ENCODE data around the gene H1-8. TPM values are rescaled to one million over a fixed set of nuclear protein-coding genes. Genes with fewer than 3 reads are reported as not detected.

H1-8 gene
- total RNA-seq, 4 donors from 2014 or later: not detected

DNA sequence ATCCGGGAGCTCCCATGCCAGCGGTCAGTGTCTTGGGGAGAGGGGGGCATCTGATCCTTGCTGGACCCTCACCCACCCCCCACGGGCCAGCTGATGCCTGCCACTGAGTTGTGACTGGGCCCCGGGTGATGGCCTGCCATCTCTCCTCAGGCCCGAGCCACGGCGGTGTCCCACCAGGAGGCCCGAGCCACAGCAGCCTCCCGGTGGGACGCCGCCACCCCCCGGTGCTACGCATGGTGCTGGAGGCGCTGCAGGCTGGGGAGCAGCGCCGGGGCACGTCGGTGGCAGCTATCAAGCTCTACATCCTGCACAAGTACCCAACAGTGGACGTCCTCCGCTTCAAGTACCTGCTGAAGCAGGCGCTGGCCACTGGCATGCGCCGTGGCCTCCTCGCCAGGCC, 4.3 kb downstream of the H1-8 start:
- no peaks in the 10 kb centered on the region for H3K36me3 ChIP-seq
- H3K4me1 ChIP-seq: peaks cover 4% of the 10 kb centered on the region
- DNase-seq (ENCODE audit: low spot score in 2 of 2): no peak
- H3K27me3 ChIP-seq: no peaks in the 10 kb centered on the region
- 100% methylated on average over 3 of the region's 24 CpGs for WGBS
- H3K4me3 ChIP-seq: no peak overlapping the region
- no peak for TF ChIP-seq POLR2A (IDR thresholded peaks at IDR 0.05)
- no peak for TF ChIP-seq EP300 (IDR thresholded peaks at IDR 0.05)
- TF ChIP-seq POLR2AphosphoS5 (IDR thresholded peaks at IDR 0.05): no peak
- TF ChIP-seq, protein P1, sequence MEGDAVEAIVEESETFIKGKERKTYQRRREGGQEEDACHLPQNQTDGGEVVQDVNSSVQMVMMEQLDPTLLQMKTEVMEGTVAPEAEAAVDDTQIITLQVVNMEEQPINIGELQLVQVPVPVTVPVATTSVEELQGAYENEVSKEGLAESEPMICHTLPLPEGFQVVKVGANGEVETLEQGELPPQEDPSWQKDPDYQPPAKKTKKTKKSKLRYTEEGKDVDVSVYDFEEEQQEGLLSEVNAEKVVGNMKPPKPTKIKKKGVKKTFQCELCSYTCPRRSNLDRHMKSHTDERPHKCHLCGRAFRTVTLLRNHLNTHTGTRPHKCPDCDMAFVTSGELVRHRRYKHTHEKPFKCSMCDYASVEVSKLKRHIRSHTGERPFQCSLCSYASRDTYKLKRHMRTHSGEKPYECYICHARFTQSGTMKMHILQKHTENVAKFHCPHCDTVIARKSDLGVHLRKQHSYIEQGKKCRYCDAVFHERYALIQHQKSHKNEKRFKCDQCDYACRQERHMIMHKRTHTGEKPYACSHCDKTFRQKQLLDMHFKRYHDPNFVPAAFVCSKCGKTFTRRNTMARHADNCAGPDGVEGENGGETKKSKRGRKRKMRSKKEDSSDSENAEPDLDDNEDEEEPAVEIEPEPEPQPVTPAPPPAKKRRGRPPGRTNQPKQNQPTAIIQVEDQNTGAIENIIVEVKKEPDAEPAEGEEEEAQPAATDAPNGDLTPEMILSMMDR (IDR thresholded peaks at IDR 0.05): no peak
- H3K27ac ChIP-seq: no peak overlapping the region
- no peaks in the 10 kb centered on the region for H3K9me3 ChIP-seq

DNA sequence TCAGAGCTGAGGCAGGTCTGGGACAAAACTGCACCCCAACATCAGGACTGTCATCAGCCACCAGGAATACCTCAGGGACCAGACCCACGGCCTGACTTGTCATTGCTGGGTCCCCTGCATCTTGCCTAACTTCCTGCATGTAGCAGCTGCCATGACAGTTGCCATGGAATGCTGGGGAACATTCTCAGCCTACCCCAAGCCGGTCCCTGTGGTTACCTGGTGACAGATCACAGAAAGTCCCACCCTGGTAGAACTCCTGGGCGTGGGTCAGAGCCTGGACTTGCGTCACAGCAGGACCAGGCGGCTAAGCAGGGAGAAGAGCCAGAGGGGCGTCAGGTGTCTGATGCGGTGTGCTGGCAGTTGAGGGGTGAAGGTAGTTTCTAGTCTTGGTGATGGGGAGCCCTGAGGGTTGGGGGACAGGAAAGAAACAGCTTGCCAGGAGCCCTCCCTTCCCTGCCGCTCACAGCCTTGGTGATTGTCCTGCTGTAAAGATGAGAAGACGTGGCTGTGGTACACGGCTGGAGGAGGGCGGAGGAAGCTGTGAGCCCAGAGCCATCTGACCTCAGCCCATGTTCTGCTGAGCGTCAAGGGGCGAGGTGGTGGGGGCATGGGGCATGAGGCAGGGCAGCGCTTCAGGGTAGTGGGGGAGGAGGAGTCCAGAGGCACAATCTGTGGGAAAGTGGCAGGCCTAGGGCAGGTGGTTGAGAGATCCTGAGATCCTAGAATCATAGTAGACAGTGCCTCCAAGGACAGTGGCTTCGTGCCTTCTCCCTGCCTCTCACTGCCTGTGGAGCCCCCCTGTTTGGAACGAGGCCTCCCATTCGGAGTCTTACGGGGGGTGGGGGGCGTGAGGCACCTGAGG, 5.4 kb downstream of the H1-8 start:
- no peak overlapping the region for H3K4me3 ChIP-seq

DNA sequence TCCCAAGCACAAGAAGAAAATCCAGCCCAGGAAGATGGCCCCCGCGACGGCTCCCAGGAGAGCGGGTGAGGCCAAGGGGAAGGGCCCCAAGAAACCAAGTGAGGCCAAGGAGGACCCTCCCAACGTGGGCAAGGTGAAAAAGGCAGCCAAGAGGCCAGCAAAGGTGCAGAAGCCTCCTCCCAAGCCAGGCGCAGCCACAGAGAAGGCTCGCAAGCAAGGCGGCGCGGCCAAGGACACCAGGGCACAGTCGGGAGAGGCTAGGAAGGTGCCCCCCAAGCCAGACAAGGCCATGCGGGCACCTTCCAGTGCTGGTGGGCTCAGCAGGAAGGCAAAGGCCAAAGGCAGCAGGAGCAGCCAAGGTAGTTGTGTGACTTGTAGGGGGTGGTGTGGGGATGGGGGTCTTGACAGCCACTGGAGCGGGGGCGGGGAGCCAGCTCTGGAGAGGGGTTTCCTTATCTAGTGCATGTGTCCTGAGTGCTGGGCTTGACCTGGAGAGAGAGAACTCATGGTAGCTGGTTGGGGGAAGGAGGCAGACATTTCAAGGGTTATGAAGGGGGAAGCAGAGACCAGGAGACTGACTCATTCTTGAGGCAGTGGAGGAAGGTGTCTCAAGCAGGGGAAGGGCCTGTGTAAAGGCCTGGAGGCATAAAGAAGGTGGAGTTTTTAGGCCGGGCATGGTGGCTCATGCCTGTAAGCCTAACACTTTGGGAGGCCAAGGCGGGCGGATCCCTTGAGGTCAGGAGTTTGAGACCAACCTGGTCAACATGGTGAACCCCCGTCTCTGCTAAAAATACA, 6.2 kb downstream of the H1-8 start:
- WGBS: 92% methylated on average over 18 of the region's 18 CpGs
- TF ChIP-seq EP300 (IDR thresholded peaks at IDR 0.05) (no peak), POLR2A (IDR thresholded peaks at IDR 0.05) (no peak), POLR2AphosphoS5 (IDR thresholded peaks at IDR 0.05) (no peak)
- TF ChIP-seq, protein P1 (IDR thresholded peaks at IDR 0.05): no peak
- Histone ChIP-seq H3K27ac (no peak overlapping the region), H3K4me3 (no peak overlapping the region), H3K4me1 (peaks cover 21% of the 10 kb centered on the region), H3K9me3 (no peaks in the 10 kb centered on the region), H3K36me3 (no peaks in the 10 kb centered on the region), H3K27me3 (no peaks in the 10 kb centered on the region)
- no peak for DNase-seq (ENCODE audit: low spot score in 2 of 2)

More for the DNA sequence above, 5.4 kb downstream of the H1-8 start:
- TF ChIP-seq POLR2AphosphoS5 (IDR thresholded peaks at IDR 0.05) (no peak), EP300 (IDR thresholded peaks at IDR 0.05) (no peak), POLR2A (IDR thresholded peaks at IDR 0.05) (no peak)
- TF ChIP-seq, protein P1 (IDR thresholded peaks at IDR 0.05): no peak
- WGBS: 88% methylated on average over 19 of the region's 19 CpGs
- no peak for DNase-seq (ENCODE audit: low spot score in 2 of 2)
- peaks cover 13% of the 10 kb centered on the region for H3K4me1 ChIP-seq
- no peaks in the 10 kb centered on the region for H3K36me3 ChIP-seq
- H3K27ac ChIP-seq: no peak overlapping the region
- no peaks in the 10 kb centered on the region for H3K27me3 ChIP-seq
- H3K9me3 ChIP-seq: no peaks in the 10 kb centered on the region

- DNase-seq (ENCODE audit: low spot score in 2 of 2): no peak
- H3K4me3 ChIP-seq: no peak overlapping the region
- no peaks in the 10 kb centered on the region for H3K36me3 ChIP-seq
- no peak for TF ChIP-seq EP300 (IDR thresholded peaks at IDR 0.05)
- no peak for TF ChIP-seq POLR2AphosphoS5 (IDR thresholded peaks at IDR 0.05)
- H3K27ac ChIP-seq: no peak overlapping the region
- H3K9me3 ChIP-seq: no peaks in the 10 kb centered on the region
- 95% methylated on average over 3 of the region's 3 CpGs for WGBS
- peaks cover 27% of the 10 kb centered on the region for H3K4me1 ChIP-seq
- H3K27me3 ChIP-seq: no peaks in the 10 kb centered on the region
Measured at GRCh38 chr3:129549805-129550204, 6.8 kb downstream of the H1-8 start.

GRCh38 chr3:129552287-129553050, 9.5 kb downstream of the H1-8 start:
- no peak for DNase-seq (ENCODE audit: low spot score in 2 of 2)
- Histone ChIP-seq H3K9me3 (no peaks in the 10 kb centered on the region), H3K4me3 (no peak overlapping the region), H3K27me3 (no peaks in the 10 kb centered on the region), H3K4me1 (peaks cover 41% of the 10 kb centered on the region), H3K36me3 (peaks cover 14% of the 10 kb centered on the region), H3K27ac (no peak overlapping the region)
- TF ChIP-seq POLR2A (IDR thresholded peaks at IDR 0.05) (no peak), POLR2AphosphoS5 (IDR thresholded peaks at IDR 0.05) (no peak), EP300 (IDR thresholded peaks at IDR 0.05) (no peak)
- TF ChIP-seq, protein P1 (IDR thresholded peaks at IDR 0.05): no peak
- WGBS: 53% methylated on average over 10 of the region's 10 CpGs
